Esophagus (tissue), 2 donors: ENCODE results near the gene SPHK2. TPM values are rescaled to one million over a fixed set of nuclear protein-coding genes. Genes with fewer than 3 reads are reported as not detected.
A peak's percentile ranks its signal among the peaks of the same experiment; 100 is the strongest.

Experiments used
- H3K27ac ChIP-seq, 2 donors: one replicate each; pipeline ENCODE4 v1.5.1; 2013; ENCODE audit warnings: low read depth in 2 of 2, mild to moderate bottlenecking in 2 of 2, inconsistent platforms in 1 of 2, low read length in 1 of 2, moderate library complexity in 1 of 2
- H3K27me3 ChIP-seq, 2 donors: one replicate each; pipeline ENCODE4 v1.6.1; 2013; ENCODE audit warnings: low read length in 2 of 2, control low read depth in 1 of 2, mild to moderate bottlenecking in 1 of 2; ENCODE audit not compliant: insufficient read depth in 2 of 2, control insufficient read depth in 1 of 2
- H3K36me3 ChIP-seq, 2 donors: one replicate each; pipeline ENCODE4 v1.6.1; 2013; ENCODE audit warnings: low read length in 1 of 2; ENCODE audit not compliant: control insufficient read depth in 2 of 2, insufficient read depth in 2 of 2
- H3K4me1 ChIP-seq, 2 donors: one replicate each; pipeline ENCODE4 v1.6.1; 2013; ENCODE audit warnings: low read length in 1 of 2; ENCODE audit not compliant: control insufficient read depth in 2 of 2, insufficient read depth in 2 of 2
- H3K4me3 ChIP-seq, 2 donors: one replicate each; pipeline ENCODE4 v1.5.1; 2013; ENCODE audit warnings: low read length in 2 of 2, mild to moderate bottlenecking in 2 of 2, low read depth in 1 of 2, moderate library complexity in 1 of 2
- H3K9me3 ChIP-seq, 2 donors: one replicate each; pipeline ENCODE4 v1.6.1; 2013; ENCODE audit warnings: mild to moderate bottlenecking in 2 of 2, low read depth in 1 of 2, low read length in 1 of 2, moderate library complexity in 1 of 2; ENCODE audit not compliant: control insufficient read depth in 2 of 2, insufficient read depth in 1 of 2
- WGBS, 2 donors: extraction: QIAGEN DNeasy Blood & Tissue Kit; methylation state at CpG; one replicate each; pipeline ENCODE4 v1.1.7; 2013; 5-methylcytosine and 5-hydroxymethylcytosine counted together
- polyA plus RNA-seq, 2 donors: library from polyadenylated mRNA; stranded (reverse); fragments of 200-250 nt; gene quantifications; one replicate each; pipeline ENCODE4 v1.2.3, GENCODE V29; 2013
- donor health status: healthy with polysubstance abuse.
- donor health status: Bipolar disorder and iron deficiency.

The SPHK2 gene
- polyA plus RNA-seq, 2 donors, result 9.0 to 15.5 TPM

GRCh38 chr19:48635263-48635965 lies 16.1 kb downstream of the SPHK2 start:
- 1% methylated on average over 60 to 67 of the region's 67 CpGs for WGBS, 2 donors
- Histone ChIP-seq H3K27me3 (no peaks in the 10 kb centered on the region), H3K4me3 (peak overlapping the region; percentile 61 to 65), H3K4me1 (peaks cover 0 to 10% of the 10 kb centered on the region in 2 donors), H3K27ac (peak overlapping the region; percentile 98 to 99), H3K36me3 (no peaks in the 10 kb centered on the region), H3K9me3 (no peaks in the 10 kb centered on the region)

GRCh38 chr19:48635966-48636858 lies 16.9 kb downstream of the SPHK2 start:
- Histone ChIP-seq H3K4me3 (peak overlapping the region; percentile 61 to 65), H3K36me3 (no peaks in the 10 kb centered on the region), H3K9me3 (no peaks in the 10 kb centered on the region), H3K27me3 (no peaks in the 10 kb centered on the region), H3K27ac (peak overlapping the region; percentile 98 to 99), H3K4me1 (peaks cover 0 to 10% of the 10 kb centered on the region in 2 donors)
- WGBS, 2 donors, result 1 to 2% methylated on average over 35 of the region's 35 CpGs

GRCh38 chr19:48636859-48637448 lies 17.6 kb downstream of the SPHK2 start, which contains the start of gene DBP:
Gene DBP (minus strand): TSS chr19:48637379. CDS start chr19:48636994, 385 bp downstream.
- 0 to 1% methylated on average over 39 to 40 of the region's 40 CpGs for WGBS, 2 donors
- peak within 1 kb of the TSS; percentile 98 to 99 for H3K27ac ChIP-seq
- H3K36me3 ChIP-seq, result no peaks in the 10 kb centered on the region
- H3K27me3 ChIP-seq, result no peaks in the 10 kb centered on the region
- peak within 1 kb of the TSS; percentile 61 to 65 for H3K4me3 ChIP-seq
- peaks cover 0 to 10% of the 10 kb centered on the region in 2 donors for H3K4me1 ChIP-seq
- H3K9me3 ChIP-seq, result no peaks in the 10 kb centered on the region

GRCh38 chr19:48637449-48637947 lies 18.2 kb downstream of the SPHK2 start:
- Histone ChIP-seq H3K4me3 (peak overlapping the region; percentile 61 to 65), H3K4me1 (peaks cover 0 to 10% of the 10 kb centered on the region in 2 donors)
- WGBS, 2 donors, result 0 to 1% methylated on average over 36 to 38 of the region's 38 CpGs

GRCh38 chr19:48637948-48638830 lies 18.9 kb downstream of the SPHK2 start:
- Histone ChIP-seq H3K4me1 (peaks cover 0 to 10% of the 10 kb centered on the region in 2 donors), H3K9me3 (no peaks in the 10 kb centered on the region)

More at GRCh38 chr19:48637449-48637947, 18.2 kb downstream of the SPHK2 start:
- Histone ChIP-seq H3K27ac (peak overlapping the region; percentile 98 to 99), H3K27me3 (no peaks in the 10 kb centered on the region), H3K9me3 (no peaks in the 10 kb centered on the region), H3K36me3 (no peaks in the 10 kb centered on the region)

GRCh38 chr19:48638831-48639381 lies 19.6 kb downstream of the SPHK2 start:
- Histone ChIP-seq H3K4me3 (no peak overlapping the region), H3K27me3 (no peaks in the 10 kb centered on the region), H3K27ac (peak overlapping the region; percentile 98 to 99), H3K9me3 (no peaks in the 10 kb centered on the region), H3K36me3 (no peaks in the 10 kb centered on the region), H3K4me1 (peaks cover 0 to 7% of the 10 kb centered on the region in 2 donors)
- 74 to 78% methylated on average over 16 of the region's 16 CpGs for WGBS, 2 donors

More at GRCh38 chr19:48637948-48638830, 18.9 kb downstream of the SPHK2 start:
- peak overlapping the region; percentile 46 to 65 for H3K4me3 ChIP-seq
- 6 to 7% methylated on average over 29 of the region's 29 CpGs for WGBS, 2 donors
- peak overlapping the region; percentile 98 to 99 for H3K27ac ChIP-seq
- H3K27me3 ChIP-seq, result no peaks in the 10 kb centered on the region
- H3K36me3 ChIP-seq, result no peaks in the 10 kb centered on the region

- peaks cover 0 to 6% of the 10 kb centered on the region in 2 donors for H3K4me1 ChIP-seq
- WGBS, 2 donors, result 66 to 74% methylated on average over 31 to 33 of the region's 33 CpGs
- no peaks in the 10 kb centered on the region for H3K27me3 ChIP-seq
Measured at GRCh38 chr19:48639483-48640375, 20.4 kb downstream of the SPHK2 start.

GRCh38 chr19:48641850-48642249 lies 22.5 kb downstream of the SPHK2 start:
- Histone ChIP-seq H3K27me3 (no peaks in the 10 kb centered on the region), H3K36me3 (no peaks in the 10 kb centered on the region), H3K27ac (no peak overlapping the region), H3K4me3 (no peak overlapping the region), H3K9me3 (no peaks in the 10 kb centered on the region), H3K4me1 (peaks cover 3 to 7% of the 10 kb centered on the region in 2 donors)
- 94 to 97% methylated on average over 2 of the region's 2 CpGs for WGBS, 2 donors

More at GRCh38 chr19:48639483-48640375, 20.4 kb downstream of the SPHK2 start:
- no peaks in the 10 kb centered on the region for H3K36me3 ChIP-seq
- no peaks in the 10 kb centered on the region for H3K9me3 ChIP-seq
- H3K27ac ChIP-seq, result no peak overlapping the region
- H3K4me3 ChIP-seq, result no peak overlapping the region
